Stimulated activated CD4-positive, alpha-beta T cell treated with anti-CD3 and anti-CD28 coated beads, Interleukin-2, amount 100 ng/mL, for 48 hours (primary cell): Measurements from ENCODE around the gene GPC6.
"Not testable (repeated sequence)": the region's sequence is repeated elsewhere in the genome, so short reads cannot be mapped to it uniquely, and the experiment has no call there.

Experiments
- DNase-seq, 2 donors: peaks; one replicate each; pipeline ENCODE4 v3.0.0-alpha.2; 2020

Gene GPC6

GRCh38 chr13:93226623-93227279 is at the start of gene GPC6:
Gene GPC6 (plus strand): TSS chr13:93226807.
- DNase-seq: no peak

DNA sequence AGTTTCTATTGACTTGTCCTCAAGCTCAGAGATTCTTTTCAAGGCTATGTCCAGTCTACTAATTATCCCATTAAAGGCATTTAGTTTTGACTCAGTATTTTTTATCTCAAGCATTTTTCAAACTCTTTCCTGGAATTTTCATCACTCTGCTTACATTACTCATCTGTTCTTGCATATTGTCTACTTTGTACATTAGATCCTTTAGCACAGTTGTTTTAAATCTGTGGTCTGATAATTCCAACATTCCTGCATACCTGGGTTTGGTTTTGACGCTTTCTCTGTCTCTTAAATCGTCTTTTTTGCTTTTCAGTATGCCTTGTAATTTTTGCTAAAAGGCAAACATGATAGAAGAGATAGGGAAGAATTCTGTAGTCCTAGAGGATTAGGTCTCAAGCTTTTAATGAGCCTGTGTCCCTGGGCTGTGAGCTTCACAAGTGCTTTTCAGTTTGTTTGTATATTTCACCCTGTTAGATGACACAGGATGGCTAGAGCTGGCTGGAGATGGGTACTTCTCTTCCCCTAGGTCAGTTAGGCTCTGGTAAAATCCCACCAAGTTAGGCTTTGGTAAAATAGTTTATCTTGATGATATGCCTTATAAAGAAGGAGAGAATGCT is 46.1 kb upstream of the GPC6 start:
- no peak for DNase-seq

DNA sequence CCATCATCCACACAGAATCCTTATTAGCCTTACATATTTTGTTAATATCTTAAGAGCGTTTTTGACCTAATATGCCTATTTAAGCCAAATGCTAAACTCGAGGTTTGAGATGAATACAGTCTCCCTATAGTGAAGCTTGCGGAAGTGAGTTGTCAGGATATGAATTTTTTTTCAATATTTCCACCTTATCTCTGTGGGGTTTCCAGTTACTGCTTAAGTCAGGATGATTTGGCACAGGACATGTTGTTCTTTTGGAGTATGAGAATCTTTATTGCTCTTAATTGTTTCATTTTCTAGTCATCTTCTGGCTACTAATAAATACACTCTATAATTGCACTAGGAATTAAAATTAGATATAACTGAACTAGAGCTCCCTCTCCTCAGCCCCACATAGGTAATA is 44.2 kb upstream of the GPC6 start:
- no peak for DNase-seq

GRCh38 chr13:93183302-93183701 is 43.3 kb upstream of the GPC6 start:
- DNase-seq: no peak

DNA sequence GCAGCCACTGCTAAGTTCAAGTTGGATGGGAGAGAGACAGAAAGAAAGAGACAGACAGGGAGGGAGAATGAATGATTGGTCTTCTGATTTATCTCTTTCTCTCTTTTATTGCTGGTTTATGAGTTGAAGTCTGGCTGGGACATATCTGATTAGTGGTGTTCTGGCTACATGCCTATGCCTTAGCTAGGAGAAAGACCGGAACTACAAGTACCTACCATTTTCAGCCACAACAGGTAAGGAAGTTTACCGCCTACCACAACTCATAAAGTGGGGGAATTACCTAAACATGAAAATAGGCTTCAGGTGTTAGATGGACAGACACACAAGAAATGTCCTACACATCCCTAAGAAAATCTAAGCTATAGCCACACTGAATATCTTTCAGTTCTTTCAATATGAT is 36.6 kb upstream of the GPC6 start:
- DNase-seq: no peak

GRCh38 chr13:93193682-93194081 is 32.9 kb upstream of the GPC6 start:
- no peak for DNase-seq

DNA sequence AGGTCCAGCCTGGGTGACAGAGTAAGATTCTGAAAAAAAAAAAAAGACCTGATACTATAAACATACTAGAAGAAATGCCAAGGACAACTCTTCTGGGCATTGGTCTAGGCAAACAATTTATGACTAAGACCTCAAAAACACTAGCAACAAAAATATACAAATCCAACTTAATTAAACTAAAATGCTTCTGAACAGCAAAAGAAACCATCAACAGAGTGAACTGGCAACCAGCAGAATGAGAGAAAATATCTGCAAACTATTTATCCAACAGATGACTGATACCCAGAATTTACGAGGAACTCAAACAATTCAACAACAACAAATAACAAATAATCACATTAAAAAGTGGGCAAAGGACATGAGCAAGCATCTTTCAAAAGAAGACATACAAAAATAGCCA is 26.8 kb upstream of the GPC6 start:
- DNase-seq: no peak

GRCh38 chr13:93200626-93201025 is 26.0 kb upstream of the GPC6 start:
- DNase-seq: no peak

- no peak for DNase-seq
These were observed 24.5 kb upstream of the GPC6 start for GRCh38 chr13:93201992-93202558.

- not testable (repeated sequence) for DNase-seq
These were observed 19.7 kb upstream of the GPC6 start for GRCh38 chr13:93206778-93207392.

DNA sequence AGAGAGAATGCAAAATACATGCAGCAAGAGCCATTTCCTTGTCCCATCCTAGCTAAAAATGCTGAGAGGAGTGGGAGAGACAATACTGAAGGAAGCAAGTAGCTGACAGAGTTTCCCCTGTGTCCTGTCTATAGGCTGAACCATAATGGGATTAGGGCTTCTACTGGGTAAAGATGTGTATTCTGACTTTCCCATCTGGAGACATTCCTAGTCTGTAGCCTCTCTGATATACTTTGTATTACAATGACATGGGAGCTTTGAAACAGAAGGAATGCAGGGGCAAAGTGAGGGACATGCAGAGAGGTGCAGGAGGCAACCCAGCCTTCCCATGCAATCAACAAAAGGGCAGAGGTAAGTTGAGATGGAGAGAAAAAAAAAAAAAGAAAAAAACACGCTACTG is 10.5 kb upstream of the GPC6 start:
- no peak for DNase-seq

DNA sequence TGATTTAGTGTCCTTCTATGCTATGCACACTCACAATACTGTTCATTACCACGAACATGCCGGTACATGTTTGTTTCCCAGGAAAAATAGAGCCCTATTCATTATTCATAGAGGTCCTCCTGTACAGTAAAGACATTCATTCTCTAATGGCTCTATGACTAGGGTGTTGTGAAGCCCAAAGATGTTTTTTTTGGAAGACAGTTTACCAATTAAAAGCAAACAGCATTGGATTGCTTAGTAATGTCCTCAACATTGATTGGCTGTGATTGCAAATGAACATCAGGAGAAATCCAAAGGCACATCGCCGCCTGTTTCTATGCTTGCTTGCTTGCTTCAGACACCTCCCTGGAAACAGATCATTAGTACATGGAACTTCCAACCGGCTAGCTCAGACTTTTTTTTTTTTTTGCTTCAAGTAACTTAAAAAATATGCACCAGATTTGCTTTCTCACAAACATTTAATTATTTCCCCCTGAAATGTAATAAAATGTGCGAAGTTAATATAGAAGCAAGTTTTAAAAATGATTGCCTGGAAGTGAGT is 8.8 kb upstream of the GPC6 start:
- DNase-seq: no peak

DNA sequence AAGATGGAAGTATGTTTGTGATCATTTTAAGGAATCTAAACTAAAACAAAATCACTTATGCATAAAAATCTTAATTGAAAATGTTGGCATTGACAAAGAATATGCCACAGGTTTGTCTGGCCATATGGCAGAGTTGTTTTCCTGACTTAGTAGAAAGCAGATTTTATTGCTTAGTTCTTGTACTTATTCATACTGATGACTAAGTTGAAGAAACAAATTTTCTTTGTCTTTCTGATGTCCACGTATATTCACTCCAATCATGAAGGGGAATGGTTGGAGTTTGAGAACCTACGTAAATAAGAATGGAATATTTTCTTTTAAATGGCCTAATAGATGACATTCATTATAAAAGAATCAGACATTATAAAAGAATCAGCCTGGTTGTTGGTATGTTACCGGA is 8.0 kb upstream of the GPC6 start:
- no peak for DNase-seq

- DNase-seq: no peak
These were observed 6.5 kb upstream of the GPC6 start for GRCh38 chr13:93220073-93220472.

GRCh38 chr13:93222976-93223375 is 3.6 kb upstream of the GPC6 start:
- no peak for DNase-seq

GRCh38 chr13:93224535-93224934 is 2.1 kb upstream of the GPC6 start:
- no peak for DNase-seq

GRCh38 chr13:93225610-93226009 is 997 bp upstream of the GPC6 start:
- no peak for DNase-seq

DNA sequence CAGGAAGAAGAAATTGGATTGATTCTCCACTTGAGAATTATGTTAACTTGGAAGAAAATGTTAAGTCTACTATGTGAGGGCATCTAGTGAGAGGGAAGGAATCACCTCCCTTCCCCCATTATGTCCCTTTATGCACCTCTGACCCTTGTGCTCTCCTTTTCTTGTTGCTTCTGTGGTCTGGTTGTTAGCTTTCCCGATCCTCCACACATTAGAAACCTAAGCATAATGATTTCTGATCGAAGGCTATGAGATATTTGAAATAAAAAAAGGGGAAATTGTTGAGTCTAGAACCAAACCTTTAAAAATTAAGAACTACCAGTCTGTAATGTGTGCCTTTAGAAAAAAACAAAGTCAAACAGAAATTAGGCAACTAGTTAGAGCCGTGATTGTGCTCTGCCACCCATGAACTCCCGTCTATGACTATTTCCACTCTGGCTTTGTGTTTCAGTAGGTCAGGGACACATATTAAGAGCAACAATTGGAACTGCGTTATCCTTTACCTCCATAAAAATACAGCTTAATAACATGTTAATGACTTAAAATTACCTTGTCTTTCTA is 463 bp upstream of the GPC6 start:
- DNase-seq: no peak

DNA sequence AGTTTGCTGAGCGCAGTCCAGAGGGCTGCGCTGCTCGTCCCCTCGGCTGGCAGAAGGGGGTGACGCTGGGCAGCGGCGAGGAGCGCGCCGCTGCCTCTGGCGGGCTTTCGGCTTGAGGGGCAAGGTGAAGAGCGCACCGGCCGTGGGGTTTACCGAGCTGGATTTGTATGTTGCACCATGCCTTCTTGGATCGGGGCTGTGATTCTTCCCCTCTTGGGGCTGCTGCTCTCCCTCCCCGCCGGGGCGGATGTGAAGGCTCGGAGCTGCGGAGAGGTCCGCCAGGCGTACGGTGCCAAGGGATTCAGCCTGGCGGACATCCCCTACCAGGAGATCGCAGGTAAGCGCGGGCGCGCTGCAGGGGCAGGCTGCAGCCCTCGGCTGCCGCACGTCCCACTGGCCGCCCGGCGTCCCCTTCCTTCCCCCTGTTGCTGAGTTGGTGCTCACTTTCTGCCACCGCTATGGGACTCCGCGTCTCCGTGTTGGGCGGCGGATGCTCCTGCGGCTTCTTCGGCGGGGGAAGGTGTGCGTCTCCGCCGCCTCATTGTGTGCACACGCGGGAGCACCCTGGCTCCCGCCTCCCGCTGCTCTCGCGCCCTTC is 772 bp downstream of the GPC6 start:
- DNase-seq: no peak

DNA sequence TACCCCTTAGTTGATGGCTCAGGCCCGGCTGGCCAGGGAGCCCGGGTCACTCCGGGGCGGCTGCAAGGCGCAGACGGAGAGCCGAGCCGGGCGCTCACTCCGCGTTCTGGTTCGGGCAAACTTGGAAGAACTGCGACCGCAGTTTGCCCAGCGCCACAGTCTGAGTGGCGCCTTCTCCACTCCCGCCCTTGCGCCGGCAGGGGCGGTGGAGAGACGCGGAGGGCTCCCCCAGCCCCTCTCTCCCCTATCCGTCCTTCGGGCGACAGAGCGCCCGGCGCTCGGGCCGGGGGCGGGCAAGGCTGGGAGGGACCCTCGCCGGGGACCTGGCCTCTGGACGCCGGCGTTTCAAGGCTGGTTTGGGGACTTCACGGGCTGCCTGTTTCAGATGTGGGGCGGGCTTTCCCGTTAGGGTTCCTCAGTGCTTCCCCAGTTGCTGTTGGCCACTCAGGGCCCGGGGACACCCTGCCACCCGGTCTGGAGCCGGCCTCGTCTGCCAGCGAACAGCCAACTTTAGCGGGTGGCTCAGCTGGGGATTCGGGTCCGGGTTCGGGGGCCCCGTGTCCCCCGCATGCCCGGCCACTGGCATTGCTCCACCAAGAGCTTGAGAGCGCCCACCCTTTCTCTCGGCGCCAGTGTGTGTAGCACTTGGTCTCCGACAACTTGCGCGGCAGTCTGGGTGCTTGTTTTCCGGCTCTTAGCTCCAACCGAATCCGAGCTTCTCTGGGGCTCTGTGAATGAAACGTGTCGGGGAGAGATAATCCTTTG is 1.5 kb downstream of the GPC6 start:
- DNase-seq: no peak

GRCh38 chr13:93228643-93228937 is 2.0 kb downstream of the GPC6 start:
- DNase-seq: no peak

DNA sequence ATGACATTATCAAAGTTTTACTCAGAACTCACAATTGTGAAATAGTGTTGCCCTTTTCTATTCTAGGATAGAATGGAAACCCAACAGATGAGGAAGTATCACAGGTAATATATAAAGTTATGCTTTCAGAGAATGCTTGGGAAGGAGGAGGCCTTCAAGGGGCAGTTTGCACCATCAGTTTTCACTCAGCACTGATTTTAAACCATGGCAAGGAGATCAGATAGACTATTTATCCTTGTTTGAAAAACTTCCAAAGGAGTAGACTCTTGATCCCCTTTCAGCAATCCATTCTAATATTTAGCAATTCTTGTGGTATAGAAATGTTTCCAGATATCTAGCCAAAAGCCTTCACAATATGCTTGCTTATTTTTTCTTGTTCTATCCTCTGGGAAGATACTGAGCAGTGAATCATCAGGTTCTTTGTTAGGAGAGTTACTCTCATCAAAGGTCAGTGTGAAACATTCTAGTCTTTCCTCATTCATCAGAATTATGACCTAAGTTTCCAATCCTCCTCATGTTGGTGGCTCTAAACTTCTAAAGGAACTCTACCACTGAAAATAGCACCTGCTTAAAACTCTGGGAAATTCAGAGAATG is 3.8 kb downstream of the GPC6 start:
- no peak for DNase-seq
